Progenitor cell of endocrine pancreas (in vitro differentiated cells): Measurements from ENCODE around the gene LCE2D. TPM values are rescaled to one million over a fixed set of nuclear protein-coding genes. Genes with fewer than 3 reads are reported as not detected.

Experiments used
- DNase-seq: peaks from one replicate; pipeline ENCODE4 v3.0.0; 2021; ENCODE audit warnings: low spot score; ENCODE audit not compliant: unreplicated experiment
- H3K27ac Mint-ChIP-seq: 2 replicates; pipeline ENCODE4 v1.8.0; 2021; ENCODE audit warnings: mild to moderate bottlenecking, moderate library complexity, mixed read lengths
- H3K27me3 Mint-ChIP-seq: 2 replicates; pipeline ENCODE4 v1.8.0; 2021; ENCODE audit warnings: mixed read lengths
- H3K36me3 Mint-ChIP-seq: 2 replicates; pipeline ENCODE4 v1.8.0; 2022; ENCODE audit warnings: mixed read lengths; ENCODE audit not compliant: insufficient read depth
- H3K4me1 Mint-ChIP-seq: 2 replicates; pipeline ENCODE4 v1.8.0; 2021; ENCODE audit warnings: low read depth, mixed read lengths
- H3K4me3 Mint-ChIP-seq: 2 replicates; pipeline ENCODE4 v1.8.0; 2021; ENCODE audit warnings: low read depth, mild to moderate bottlenecking, moderate library complexity, mixed read lengths
- H3K9me3 Mint-ChIP-seq: 2 replicates; pipeline ENCODE4 v1.8.0; 2021; ENCODE audit warnings: low read depth, mixed read lengths
- CTCF ChIP-seq: fragments of 200-600 bp; sonication (generic); IDR thresholded peaks from one replicate; pipeline ENCODE4 v1.5.0; 2021; ENCODE audit warnings: antibody characterized with exemption, mild to moderate bottlenecking; ENCODE audit not compliant: unreplicated experiment
- total RNA-seq: library from RNA; stranded (reverse); gene quantifications from 2 replicates; pipeline ENCODE4 v1.2.1, GENCODE V29; 2021

Gene LCE2D
- total RNA-seq, 1 donor from 2014 or later, result not detected

GRCh38 chr1:152626744-152627143 lies 36.4 kb upstream of the LCE2D start:
- Mint-ChIP-seq H3K9me3 (peaks cover 64% of the 10 kb centered on the region), H3K27me3 (no peaks in the 10 kb centered on the region), H3K4me3 (no peak overlapping the region), H3K4me1 (no peaks in the 10 kb centered on the region), H3K36me3 (peaks cover 8% of the 10 kb centered on the region), H3K27ac (no peak overlapping the region)
- TF ChIP-seq CTCF, result no peak
- DNase-seq, result no peak

DNA sequence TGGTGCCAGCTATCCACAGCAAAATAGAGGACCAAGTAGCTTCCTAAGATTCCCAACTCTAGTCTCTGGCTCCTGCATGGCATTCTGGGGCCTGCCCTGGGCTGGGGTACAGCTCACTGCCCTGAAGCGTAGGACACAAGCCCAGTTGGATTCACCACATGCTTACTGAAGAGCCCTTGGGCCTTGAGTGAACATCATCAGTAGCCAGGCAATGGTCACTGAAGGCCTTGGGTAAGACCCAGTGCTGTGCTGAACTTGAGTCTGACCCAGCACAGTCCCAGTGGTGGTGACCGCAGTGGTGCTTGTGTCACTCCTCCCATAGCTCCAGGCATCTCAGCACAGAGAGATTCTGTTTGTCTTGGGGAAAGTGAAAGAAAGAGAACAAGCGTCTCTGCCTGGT lies 32.6 kb upstream of the LCE2D start:
- no peak overlapping the region for H3K27ac Mint-ChIP-seq
- peaks cover 5% of the 10 kb centered on the region for H3K36me3 Mint-ChIP-seq
- peaks cover 75% of the 10 kb centered on the region for H3K9me3 Mint-ChIP-seq
- no peak for TF ChIP-seq CTCF
- H3K4me3 Mint-ChIP-seq, result no peak overlapping the region
- H3K27me3 Mint-ChIP-seq, result no peaks in the 10 kb centered on the region
- no peak for DNase-seq
- no peaks in the 10 kb centered on the region for H3K4me1 Mint-ChIP-seq

GRCh38 chr1:152640351-152640750 lies 22.8 kb upstream of the LCE2D start:
- Mint-ChIP-seq H3K36me3 (no peaks in the 10 kb centered on the region), H3K4me1 (no peaks in the 10 kb centered on the region), H3K27ac (no peak overlapping the region), H3K9me3 (peaks cover 71% of the 10 kb centered on the region), H3K4me3 (no peak overlapping the region), H3K27me3 (no peaks in the 10 kb centered on the region)
- no peak for DNase-seq
- no peak for TF ChIP-seq CTCF

- H3K4me3 Mint-ChIP-seq, result no peak overlapping the region
- no peak overlapping the region for H3K27ac Mint-ChIP-seq
- no peak for DNase-seq
- H3K9me3 Mint-ChIP-seq, result peaks cover 59% of the 10 kb centered on the region
- TF ChIP-seq CTCF, result no peak
- H3K36me3 Mint-ChIP-seq, result peaks cover 1% of the 10 kb centered on the region
- H3K4me1 Mint-ChIP-seq, result no peaks in the 10 kb centered on the region
- no peaks in the 10 kb centered on the region for H3K27me3 Mint-ChIP-seq
Observed at GRCh38 chr1:152643945-152644344, 19.2 kb upstream of the LCE2D start.

DNA sequence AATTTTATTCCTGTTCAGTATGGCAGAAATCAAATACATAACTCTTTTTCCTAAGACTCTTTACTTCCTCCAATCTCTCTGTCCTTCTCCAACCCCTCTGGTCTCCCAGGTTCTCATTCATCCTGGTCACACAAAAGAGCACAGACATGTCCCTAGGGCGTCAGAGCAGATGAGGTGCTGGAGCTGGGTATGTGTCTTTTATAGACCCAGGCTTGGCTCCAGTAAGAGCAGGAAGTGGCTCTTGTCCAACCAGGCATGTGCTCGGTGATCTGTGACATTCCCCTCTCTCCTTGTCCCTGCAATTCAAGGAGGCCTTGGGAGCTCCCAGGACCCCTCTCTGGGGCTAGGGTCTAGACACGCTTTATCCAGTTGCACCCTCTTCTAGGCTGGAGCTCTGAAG lies 18.0 kb upstream of the LCE2D start:
- Mint-ChIP-seq H3K27ac (no peak overlapping the region), H3K4me1 (no peaks in the 10 kb centered on the region), H3K9me3 (peaks cover 57% of the 10 kb centered on the region), H3K4me3 (no peak overlapping the region), H3K36me3 (peaks cover 1% of the 10 kb centered on the region), H3K27me3 (no peaks in the 10 kb centered on the region)
- no peak for DNase-seq
- TF ChIP-seq CTCF, result no peak

- no peak overlapping the region for H3K4me3 Mint-ChIP-seq
Observed at GRCh38 chr1:152646656-152647055, 16.5 kb upstream of the LCE2D start.

More at GRCh38 chr1:152646656-152647055, 16.5 kb upstream of the LCE2D start:
- TF ChIP-seq CTCF, result no peak
- no peak overlapping the region for H3K27ac Mint-ChIP-seq
- peaks cover 57% of the 10 kb centered on the region for H3K9me3 Mint-ChIP-seq
- H3K27me3 Mint-ChIP-seq, result no peaks in the 10 kb centered on the region
- peaks cover 1% of the 10 kb centered on the region for H3K36me3 Mint-ChIP-seq
- no peaks in the 10 kb centered on the region for H3K4me1 Mint-ChIP-seq
- DNase-seq, result no peak
